ENCODE measurements around the gene SIRT6. TPM values are rescaled to one million over a fixed set of nuclear protein-coding genes. Genes with fewer than 3 reads are reported as not detected.

The SIRT6 gene
- total RNA-seq, 2 donors from 2014 or later = 23.5 to 37.3 TPM

- TF ChIP-seq POLR2AphosphoS5 (IDR thresholded peaks at IDR 0.05) (no peak), CTCF (IDR thresholded peaks at IDR 0.05) (no peak), POLR2A (IDR thresholded peaks at IDR 0.05) (no peak)
- intact Hi-C loops (cut with DNase I) = no loop called here
- H3K9me3 ChIP-seq = no peaks in the 10 kb centered on the region
- H3K4me1 ChIP-seq (replicated peaks) = peaks cover 4% of the 10 kb centered on the region
- H3K27me3 ChIP-seq (replicated peaks; ENCODE audit: insufficient read depth) = no peaks in the 10 kb centered on the region
- H3K36me3 ChIP-seq = peaks cover 0 to 12% of the 10 kb centered on the region in 2 donors
- 92% methylated on average over 41 of the region's 41 CpGs for WGBS
- no peak overlapping the region for H3K27ac ChIP-seq
- no peak for DNase-seq (ENCODE audit: low spot score)
- no peak overlapping the region for H3K4me3 ChIP-seq
These were observed 7.3 kb downstream of the SIRT6 start for GRCh38 chr19:4174895-4175668.

DNA sequence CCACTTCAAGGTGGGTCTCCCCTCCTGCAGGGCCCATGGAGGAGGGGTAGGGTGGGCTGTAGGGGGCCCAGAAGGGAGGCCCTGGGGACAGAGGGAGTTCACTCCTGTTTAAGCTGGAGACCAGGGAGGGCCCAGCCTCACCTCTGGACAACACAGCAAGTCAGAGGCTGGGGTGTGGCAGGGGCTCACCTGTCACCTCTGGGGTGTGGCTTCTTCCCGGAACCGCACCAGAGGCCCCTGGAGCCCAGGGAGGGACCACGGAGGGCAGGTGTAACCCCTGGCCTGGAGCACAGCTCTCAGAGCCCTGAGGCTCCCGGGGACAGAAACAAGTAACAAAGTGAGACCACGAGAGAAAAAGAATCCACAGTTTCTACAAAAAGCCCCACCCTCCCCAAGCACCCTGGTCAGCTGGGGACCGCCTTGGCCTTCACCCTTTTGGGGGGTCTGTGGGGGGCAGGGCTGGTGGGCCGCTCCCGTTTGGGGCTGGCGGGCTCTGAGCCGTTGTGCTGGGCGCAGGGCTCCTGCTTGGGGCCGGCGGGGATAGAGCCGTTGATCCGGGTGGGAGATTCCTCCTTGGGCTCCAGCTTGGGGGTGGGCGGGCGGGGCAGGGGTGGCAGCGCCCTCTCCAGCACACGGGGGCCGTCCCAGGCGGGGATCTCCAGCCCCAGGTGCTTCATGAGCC, 8.0 kb downstream of the SIRT6 start:
- no peak for TF ChIP-seq POLR2A (IDR thresholded peaks at IDR 0.05)
- no peak for TF ChIP-seq POLR2AphosphoS5 (IDR thresholded peaks at IDR 0.05)
- TF ChIP-seq CTCF (IDR thresholded peaks at IDR 0.05) = no peak
- Histone ChIP-seq H3K4me1 (replicated peaks) (peaks cover 4% of the 10 kb centered on the region), H3K27me3 (replicated peaks; ENCODE audit: insufficient read depth) (no peaks in the 10 kb centered on the region), H3K27ac (no peak overlapping the region), H3K9me3 (no peaks in the 10 kb centered on the region), H3K36me3 (peaks cover 0 to 12% of the 10 kb centered on the region in 2 donors), H3K4me3 (no peak overlapping the region)
- intact Hi-C loops (cut with DNase I) = no loop called here
- DNase-seq (ENCODE audit: low spot score) = no peak
- 78% methylated on average over 20 of the region's 21 CpGs for WGBS

DNA sequence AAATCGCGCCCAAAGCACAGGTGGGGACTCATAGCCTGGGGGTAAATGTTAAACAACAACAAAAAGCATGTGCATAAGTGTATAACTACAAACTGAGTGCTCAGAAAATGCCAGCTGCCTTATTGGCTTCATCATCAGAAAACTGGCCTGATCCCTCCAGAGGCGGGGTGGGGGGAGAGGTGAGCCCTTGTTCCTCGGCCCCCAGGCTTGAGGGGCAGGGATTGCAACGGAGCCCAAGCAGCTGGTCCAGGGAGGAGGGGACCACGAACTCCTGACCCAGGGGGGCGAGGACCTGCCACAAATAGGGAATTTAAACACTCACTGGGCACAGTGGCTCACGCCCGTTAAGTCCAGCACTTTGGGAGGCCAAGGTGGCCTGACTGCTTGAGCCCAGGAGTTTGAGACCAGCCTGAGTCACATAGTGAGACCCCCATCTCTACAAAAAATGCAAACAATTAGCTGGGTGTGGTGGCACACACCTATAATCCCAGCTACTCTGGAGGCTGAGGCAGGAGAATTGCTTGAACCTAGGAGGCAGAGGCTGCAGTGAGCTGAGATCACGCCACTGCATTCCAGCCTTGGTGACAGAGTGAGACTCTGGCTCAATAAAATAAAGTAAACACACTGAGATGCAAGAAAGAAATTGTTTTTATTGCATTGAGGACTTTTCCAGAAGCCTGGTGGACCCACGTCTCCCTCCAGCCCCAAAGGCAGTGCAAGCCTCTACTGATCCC, 8.7 kb downstream of the SIRT6 start:
- intact Hi-C loops (cut with DNase I) = no loop called here
- WGBS = 35% methylated on average over 11 of the region's 11 CpGs

DNA sequence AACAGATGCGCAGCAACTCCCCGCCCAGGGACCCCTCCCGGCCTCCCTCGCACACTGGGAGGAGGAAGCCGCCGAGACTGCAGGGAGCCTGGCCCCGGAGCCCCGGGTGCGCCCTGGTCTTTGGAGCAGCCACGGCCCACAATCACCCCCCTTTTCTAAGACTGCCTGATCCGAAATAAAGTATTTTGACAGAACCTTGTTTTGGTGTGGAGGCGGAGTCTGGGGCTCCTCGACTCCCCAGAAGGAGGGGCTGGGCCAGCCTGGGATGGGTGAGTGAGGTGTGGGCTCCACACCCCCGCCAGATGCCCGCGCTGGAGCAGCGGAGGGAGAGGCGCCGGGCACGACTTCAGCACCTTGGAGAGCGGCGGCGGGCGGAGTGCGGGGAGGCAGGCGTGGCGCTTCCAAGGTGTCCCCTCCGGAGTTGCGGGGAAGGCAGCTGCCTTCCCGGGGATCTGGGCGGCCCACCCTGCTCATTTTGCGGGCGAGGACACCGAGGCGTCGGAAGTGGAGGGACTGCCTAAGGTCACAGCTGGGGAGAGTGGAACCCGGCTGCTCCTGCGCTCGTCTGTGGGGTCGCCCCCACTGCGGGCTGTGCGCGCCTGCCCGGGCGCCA, 9.4 kb downstream of the SIRT6 start:
- Histone ChIP-seq H3K36me3 (peaks cover 0 to 12% of the 10 kb centered on the region in 2 donors), H3K4me3 (no peak overlapping the region), H3K4me1 (replicated peaks) (peaks cover 4% of the 10 kb centered on the region), H3K9me3 (no peaks in the 10 kb centered on the region), H3K27me3 (replicated peaks; ENCODE audit: insufficient read depth) (no peaks in the 10 kb centered on the region), H3K27ac (no peak overlapping the region)
- intact Hi-C loops (cut with DNase I) = no loop called here
- TF ChIP-seq POLR2AphosphoS5 (IDR thresholded peaks at IDR 0.05) = no peak
- TF ChIP-seq CTCF (IDR thresholded peaks at IDR 0.05) = no peak
- 4% methylated on average over 44 of the region's 45 CpGs for WGBS
- peak; percentile 30 for DNase-seq (ENCODE audit: low spot score)

More for the DNA sequence above, 8.7 kb downstream of the SIRT6 start:
- H3K27ac ChIP-seq = no peak overlapping the region
- peaks cover 4% of the 10 kb centered on the region for H3K4me1 ChIP-seq (replicated peaks)
- DNase-seq (ENCODE audit: low spot score) = no peak
- H3K9me3 ChIP-seq = no peaks in the 10 kb centered on the region
- TF ChIP-seq CTCF (IDR thresholded peaks at IDR 0.05) = no peak
- TF ChIP-seq POLR2AphosphoS5 (IDR thresholded peaks at IDR 0.05) = no peak
- no peak for TF ChIP-seq POLR2A (IDR thresholded peaks at IDR 0.05)
- no peak overlapping the region for H3K4me3 ChIP-seq
- no peaks in the 10 kb centered on the region for H3K27me3 ChIP-seq (replicated peaks; ENCODE audit: insufficient read depth)
- peaks cover 0 to 12% of the 10 kb centered on the region in 2 donors for H3K36me3 ChIP-seq

All from prostate gland (tissue), 2 donors.